Measurements from ENCODE around the gene KCNQ1.

DNA sequence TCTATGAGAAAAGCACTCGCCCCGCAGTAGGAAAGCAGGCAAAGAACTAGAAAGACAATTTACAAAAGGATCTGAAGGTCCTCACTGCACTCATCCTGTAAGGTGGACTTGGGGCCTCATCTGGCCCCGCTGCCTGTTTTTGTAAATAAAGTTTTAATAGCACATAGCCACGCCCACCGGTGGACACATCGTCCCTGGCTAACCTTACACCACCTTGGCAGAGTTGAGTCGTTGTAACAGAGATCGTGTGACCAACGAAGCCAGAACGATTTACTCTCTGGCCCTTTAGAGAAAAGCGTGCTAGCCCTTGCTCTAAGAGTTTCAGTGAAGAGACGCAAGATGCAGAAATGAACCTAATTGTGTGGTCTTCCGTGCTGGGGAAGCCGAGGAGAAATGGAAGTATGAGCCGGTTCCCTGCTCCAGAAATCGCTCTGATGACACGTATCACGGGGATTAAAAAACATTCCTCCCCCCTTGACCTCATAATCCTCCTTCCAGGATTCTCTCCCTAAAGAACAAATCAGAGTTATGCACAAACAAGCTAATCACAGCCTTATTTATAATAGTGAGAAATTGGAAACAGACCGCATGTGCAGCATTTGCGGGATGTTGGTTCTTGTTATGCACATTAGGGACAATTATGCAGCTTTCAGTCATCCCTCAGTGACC is 360.7 kb downstream of the KCNQ1 start:
- TF ChIP-seq, protein P1, sequence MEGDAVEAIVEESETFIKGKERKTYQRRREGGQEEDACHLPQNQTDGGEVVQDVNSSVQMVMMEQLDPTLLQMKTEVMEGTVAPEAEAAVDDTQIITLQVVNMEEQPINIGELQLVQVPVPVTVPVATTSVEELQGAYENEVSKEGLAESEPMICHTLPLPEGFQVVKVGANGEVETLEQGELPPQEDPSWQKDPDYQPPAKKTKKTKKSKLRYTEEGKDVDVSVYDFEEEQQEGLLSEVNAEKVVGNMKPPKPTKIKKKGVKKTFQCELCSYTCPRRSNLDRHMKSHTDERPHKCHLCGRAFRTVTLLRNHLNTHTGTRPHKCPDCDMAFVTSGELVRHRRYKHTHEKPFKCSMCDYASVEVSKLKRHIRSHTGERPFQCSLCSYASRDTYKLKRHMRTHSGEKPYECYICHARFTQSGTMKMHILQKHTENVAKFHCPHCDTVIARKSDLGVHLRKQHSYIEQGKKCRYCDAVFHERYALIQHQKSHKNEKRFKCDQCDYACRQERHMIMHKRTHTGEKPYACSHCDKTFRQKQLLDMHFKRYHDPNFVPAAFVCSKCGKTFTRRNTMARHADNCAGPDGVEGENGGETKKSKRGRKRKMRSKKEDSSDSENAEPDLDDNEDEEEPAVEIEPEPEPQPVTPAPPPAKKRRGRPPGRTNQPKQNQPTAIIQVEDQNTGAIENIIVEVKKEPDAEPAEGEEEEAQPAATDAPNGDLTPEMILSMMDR (IDR thresholded peaks at IDR 0.05) = no peak
- no peak for TF ChIP-seq EZH2 (IDR thresholded peaks at IDR 0.05; ENCODE audit: borderline replicate concordance, insufficient read depth, low read depth, low read length, poor library complexity, severe bottlenecking)

All from B cell (primary cell).